GM21825 (cell line): ENCODE data around the gene MGLL.

ENCODE experiments used
- ATAC-seq: cut with Tn5 transposase; IDR thresholded peaks from one replicate; pipeline ENCODE4 v1.9.1; 2021; ENCODE audit warnings: mild to moderate bottlenecking, moderate library complexity; ENCODE audit not compliant: unreplicated experiment

Gene MGLL

DNA sequence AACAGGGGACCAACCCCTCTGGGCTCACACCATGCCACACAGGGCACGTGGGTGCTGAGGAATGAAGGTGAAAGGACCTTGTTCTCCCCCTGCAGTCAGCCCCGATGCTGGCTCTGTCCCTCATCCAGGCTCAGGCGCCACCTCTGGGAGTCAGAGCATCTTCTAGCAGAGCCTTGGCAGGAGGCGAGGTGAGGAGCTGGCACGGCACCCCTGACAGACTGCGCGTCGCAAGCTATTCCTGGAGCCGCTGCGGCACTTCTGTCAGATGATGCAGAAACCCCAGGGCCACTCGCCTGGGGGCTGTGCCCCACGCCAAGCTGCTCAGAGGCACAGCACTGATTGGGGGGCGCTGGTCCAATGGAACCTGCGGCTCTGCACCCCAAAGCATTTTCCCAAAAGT lies 62.0 kb downstream of the MGLL start:
- no peak for ATAC-seq

DNA sequence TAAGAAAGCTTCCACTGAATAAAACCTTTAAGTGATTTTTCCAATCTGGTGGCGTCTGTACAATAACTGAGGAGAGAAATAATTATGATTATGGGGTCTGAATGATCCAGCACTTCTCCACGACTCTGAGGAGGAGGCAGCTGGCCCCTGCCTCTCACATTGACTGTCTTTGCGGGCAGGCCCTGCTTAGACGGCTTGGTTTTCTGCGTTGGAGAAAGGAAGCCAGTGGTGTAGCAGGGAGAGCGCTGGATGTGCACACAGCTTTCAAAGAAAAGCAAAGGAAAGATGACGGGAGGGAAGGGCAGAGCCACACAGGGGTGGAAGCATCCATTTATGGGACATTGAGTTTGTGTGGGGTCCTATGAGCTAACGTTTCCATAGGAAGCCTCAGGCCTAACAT lies 62.5 kb downstream of the MGLL start:
- ATAC-seq = no peak

DNA sequence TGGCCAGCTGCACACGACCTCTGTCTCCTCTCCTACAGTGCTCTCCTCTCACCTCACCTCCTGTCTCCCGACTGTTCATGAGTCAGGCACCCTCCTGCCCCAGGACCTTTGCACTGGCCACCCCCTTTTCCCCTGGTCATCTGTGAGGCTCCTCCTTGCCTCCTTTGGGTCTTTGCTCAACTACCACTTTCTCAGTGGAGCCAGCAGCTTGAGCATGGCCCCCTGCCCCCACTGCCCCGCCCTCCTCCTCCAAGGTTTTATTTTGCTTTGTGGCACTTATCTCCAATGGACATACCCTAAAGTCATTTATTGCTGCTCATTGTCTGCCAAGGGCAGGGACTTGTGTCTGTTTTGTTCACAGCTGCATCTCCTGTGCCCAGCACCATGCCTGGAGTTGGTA lies 64.3 kb downstream of the MGLL start:
- ATAC-seq = no peak

DNA sequence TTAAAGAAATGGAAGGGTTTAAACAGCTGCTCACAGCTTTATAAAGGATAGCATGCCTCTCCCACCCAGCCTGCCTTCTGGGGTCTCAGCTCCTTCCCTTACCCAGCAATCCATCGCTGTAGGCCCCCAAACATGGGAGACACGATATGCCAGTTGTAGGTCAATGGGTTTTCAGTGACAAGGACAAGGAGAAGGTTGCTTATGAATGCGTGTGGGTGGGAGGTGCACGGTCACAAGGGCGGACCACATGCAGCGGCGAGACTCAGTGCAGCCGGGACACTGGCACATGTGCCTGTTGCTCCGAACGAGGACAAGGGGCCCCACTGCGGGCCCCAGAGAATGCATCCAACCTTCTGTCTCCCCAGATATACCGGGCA lies 67.0 kb downstream of the MGLL start:
- ATAC-seq = no peak

DNA sequence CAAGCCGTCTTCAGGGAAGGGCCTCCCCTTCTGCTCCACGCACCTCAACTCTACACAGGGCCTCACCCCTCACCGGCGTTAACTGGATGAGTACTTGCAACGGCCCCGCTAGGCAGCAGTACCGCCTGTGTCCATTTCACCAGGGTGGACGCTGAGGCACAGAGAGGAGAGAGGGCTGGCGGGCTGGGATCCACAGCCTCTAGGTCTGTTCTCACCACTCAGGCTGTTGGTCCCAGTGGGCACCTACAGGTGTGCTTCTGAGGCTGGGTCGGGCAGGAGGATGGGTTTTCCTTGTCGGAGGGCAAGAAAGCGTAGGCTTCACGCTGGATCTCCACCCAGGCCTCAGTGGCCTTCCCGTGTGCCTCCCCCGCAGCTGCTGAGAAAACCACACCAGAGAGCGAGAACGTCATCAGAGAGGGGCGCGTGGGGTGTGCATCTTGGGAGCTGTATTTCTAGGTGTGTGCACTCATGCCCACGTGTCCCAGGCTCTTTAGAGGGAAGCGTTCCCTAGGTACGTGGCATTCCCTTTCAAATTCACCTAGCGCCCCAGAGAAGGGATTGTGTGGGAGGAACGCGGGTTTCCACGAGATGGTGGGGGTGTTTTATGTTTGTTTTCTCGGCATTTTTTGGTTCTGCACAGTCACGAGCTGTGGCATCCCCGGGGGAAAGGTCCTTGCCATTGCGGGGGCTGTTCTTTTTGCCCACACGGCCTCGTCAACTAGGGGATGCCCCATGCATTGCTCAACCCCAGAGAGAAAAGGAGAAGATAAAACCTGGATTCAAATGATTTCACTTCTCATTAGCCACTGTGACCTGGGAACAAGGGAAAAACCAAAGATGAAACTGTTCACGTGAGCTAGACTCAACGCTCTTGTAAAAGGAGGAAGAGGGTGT lies 67.7 kb downstream of the MGLL start:
- ATAC-seq = peak; percentile 17

DNA sequence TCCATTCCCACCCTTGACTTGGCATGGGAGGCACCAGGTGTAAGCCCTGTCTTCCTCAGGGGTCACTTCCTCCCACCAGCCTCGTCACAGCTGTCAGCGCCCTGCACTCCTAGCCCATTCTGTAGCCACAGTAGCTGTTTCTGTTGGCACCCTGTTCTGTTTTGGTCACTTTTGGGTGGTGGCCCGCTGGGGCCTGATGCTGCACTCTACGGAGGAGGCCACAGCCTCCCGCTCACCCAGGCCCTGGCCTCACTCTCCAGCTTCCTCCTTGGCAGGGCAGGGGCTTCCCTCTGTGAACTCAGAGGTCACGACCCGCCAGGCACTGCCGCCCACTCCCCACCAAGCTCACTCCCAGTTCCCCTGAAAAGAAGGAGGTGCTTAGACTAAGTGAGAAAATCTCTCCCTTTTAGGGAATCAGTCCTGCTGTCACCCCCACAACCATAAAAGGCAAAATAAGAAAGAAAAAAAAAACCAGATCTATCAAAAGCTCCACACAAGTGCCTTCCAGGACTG lies 68.4 kb downstream of the MGLL start:
- peak; percentile 17 for ATAC-seq

DNA sequence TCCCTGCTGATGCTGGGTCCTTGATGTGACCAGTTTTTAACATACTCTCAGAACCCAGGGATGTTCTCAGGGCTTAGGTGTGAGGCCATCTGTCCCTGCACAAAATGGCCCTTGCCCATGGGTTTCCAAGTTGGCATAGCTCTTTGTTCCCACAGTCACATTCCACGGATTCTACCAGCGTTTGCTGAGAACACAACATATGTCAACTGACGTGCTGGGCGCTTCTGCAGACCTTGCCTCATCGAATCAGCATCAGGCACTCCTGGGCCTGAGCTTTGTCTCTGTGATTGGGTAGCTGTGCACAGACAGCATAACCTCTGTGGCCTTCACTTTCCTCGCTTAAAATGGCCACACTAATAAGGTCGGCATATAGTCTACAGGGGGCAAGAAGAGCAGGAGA lies 69.0 kb downstream of the MGLL start:
- no peak for ATAC-seq

DNA sequence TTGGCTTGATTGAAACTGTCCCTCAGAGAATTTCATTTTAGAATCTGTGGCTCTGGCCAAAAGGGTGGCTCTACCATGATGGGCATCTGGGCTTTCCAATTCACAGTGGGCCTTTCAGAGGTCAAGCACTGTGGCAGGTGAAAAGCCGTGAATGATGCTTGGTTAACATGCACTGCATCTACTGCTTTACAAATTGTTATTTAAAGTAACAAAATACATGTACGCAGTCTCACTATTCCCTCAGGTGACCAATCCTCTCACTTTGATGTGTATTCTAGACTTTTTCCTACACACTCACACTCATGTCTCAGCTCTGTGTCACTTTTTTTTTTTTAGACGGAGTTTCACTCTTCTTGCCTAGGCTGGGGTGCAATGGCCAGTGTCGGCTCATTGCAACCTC lies 70.5 kb downstream of the MGLL start:
- ATAC-seq = no peak

DNA sequence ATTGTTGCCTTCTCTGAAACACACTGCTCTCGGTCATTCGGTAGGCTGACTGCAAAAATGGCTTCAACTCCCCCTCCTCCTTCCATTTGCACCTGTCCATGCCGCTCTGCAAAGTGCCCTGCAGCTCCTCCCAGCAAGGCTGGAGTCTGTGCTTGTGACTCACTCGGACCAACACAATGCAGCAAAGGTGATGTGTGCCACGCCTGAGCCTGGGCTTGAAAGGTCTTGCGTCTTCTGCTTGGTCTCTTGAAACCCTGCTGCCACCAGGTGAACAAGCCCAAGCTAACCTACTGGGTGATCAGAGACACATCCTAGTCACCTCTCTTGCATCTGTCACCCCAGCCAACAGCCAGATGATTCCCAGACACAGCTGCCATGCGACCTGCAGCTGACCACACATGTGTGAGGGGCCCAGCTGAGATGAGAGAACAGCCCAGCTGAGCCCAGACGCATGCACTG lies 71.1 kb downstream of the MGLL start:
- ATAC-seq = no peak

DNA sequence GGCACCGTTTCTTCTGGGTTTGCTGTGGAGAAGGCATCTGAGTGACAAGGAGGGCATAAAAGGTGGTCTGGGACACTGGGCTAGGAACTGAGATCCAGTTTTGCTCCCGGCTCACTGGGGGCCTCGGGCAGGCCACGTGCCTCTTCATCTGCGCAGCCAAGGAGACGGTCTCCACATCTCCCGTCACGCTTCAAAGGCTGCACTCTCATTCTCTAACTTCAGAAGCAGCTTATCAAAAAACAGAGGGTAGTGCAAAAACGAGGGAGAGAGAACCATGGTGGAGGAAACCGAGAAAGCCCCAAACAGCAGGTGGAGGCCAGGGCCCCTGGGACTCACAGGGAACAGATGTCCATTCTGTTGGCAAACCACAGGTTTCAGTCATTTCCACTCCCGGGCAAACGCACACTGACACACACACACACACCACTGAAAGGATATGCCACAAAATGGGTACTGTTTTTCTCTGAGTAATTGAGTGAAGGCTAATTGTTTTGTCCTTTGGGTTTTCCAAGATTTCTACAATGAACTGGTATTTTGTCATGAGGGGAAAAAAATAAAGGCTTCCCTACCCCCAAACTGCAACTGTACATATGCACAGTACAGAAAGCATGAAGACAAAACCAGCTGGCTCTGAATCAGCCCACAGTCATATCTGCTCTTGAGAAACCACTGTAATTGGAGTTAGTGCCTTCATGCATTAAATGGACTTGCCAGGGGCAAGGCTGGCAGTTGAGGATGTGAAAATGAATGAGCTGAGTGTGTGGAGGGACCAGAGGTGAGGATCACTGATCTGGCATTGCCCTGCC lies 71.9 kb downstream of the MGLL start:
- peak; percentile 33 for ATAC-seq

DNA sequence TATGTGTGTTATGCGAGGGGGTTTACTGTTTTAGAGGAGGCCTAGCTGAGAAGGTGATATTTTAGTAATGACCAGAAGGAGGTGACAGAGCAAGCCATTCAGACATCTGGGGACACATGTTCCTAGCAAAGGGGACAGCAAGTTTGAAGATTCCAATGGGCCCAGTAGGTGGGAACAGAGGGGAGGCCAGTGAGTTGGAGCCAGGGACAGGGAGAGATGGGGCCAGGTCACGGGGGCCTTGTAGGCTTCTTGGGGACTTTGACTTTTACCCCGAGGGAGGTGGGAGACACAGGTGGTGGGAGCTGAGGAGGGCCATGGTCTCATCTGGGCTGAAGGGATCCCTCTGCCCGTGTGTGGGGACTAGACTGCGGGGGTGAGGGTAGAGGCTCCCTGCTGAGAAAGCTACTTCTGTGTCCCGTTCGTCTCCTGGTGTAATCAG lies 72.5 kb downstream of the MGLL start:
- ATAC-seq = no peak

DNA sequence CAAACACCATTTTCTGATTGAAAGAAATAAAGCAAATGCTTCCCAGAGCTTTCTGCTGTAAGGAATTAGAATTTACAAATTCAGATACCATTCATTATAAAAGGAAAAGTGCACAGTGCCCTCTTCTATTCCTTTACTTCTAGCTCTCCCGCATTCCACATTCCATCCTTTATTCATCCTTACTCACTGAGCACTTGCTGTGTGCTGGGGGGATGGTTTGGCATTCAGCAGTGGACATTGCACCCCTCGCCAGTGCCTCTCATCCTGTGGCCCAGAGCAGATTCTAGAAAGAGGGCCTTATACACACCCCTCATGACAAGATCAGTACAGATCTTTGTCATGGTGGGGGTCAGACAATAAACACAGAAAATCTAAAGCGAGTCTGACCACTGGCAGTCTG lies 73.0 kb downstream of the MGLL start:
- ATAC-seq = no peak

DNA sequence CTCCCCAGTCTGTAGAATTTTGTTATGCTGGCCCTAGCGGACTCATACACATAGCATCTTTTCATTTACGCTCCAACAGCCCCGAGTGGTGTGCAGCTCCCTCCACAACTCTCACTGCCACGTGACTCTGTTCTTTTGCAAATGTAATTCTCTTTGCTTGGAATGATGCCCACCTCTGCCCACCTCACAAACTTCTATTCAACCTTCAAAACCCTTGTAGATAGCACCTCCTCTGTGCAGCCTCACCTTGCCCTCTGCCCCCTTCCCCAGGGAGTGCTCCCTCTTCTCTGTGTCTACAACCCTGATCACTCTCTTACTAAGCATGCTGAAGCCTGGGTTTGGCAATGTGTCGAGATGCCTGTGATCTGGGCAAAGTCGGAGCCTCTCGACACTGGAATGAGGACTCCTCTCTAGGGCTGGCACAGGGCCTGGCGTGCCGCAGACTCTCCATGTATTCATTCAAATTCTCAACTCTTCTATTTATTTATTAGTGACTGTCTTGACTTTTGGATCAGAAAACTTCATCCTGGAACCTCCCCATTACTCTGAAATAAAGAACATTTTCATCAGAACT lies 73.5 kb downstream of the MGLL start:
- ATAC-seq = no peak

DNA sequence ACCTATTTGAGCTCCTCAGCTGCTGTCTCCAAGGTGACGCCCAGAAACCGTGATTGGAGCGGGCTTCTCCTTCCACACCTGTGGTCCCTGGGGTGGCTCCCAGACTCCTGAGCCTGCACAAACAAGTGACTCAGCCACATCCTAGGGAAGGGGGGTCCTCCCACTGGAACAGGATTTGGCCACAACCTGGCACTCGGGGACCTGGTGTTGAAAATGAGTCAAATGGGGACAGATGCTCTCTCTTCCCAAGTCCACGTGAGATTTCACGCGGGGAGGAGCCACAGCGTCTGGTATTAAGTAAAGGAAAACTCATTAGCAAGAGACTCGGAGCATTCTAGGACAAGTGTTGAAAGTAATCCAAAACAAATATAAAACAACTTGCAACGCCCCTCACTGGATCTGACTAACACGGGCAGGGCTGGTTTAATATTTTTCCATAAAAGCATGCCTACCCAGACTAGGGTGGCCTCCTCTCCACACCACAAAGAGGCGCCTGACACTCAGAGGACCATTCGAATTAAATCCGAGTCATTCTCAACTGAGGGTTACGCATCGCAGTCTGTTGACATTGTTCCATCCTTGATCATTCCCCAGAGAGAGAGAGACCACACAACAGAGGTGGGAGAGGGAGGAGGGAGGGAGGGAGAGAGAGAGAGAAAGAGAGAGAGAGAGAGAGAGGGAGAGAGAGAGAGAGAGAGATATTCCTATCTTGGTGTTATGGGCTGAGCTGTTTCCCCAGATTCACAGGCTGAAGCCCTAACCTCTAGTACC lies 74.4 kb downstream of the MGLL start:
- ATAC-seq = no peak

DNA sequence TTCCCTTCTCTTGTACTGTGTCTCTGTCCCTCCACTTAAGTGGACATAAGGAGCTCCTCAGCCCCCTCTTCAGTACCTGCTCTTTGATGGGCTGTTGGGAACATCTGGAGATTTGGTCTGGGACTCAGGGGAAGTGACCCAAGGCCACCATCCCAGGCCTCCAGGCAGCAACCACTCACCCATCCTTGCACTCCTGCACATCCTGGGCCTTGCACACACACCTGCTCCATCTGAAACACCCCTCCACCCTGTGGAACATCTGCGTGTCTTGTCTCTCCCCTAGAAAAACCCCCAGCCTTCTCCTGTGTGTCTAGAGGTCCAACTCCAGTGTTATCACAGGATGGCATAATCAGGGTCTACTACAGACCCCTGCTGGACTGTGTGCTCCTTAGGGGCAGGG lies 75.2 kb downstream of the MGLL start:
- ATAC-seq = no peak

DNA sequence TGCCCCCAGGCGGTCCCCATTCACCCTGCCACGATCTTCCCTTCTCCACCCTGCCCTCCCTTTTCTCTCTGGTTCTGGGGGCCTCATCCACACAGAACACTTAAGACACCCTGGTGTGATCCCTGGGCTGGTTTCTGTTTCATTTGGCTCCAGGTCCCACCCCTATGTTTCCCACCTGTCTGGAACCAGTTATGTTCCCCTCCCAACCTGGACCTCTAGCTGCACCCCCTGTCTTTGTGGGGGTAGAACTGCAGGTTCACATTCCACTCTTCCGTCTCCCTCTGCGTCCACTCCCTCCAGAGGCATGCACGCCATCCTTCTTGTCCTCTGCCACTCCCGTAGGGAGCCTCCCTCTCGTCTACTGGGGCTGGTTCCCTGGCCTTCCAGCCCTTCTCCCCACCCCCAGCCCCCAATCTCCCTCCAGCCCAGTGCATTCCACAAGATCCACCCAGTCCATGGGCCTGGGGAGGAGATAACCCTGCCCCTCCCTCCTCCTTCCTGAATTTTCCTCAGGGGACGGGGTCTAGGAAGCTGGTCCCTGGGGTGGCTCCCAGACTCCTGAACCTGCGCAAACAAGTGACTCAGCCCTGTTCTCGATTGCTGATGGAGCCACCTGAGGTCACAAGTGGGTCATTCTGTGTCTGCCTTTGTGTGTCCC lies 75.8 kb downstream of the MGLL start:
- ATAC-seq = no peak

DNA sequence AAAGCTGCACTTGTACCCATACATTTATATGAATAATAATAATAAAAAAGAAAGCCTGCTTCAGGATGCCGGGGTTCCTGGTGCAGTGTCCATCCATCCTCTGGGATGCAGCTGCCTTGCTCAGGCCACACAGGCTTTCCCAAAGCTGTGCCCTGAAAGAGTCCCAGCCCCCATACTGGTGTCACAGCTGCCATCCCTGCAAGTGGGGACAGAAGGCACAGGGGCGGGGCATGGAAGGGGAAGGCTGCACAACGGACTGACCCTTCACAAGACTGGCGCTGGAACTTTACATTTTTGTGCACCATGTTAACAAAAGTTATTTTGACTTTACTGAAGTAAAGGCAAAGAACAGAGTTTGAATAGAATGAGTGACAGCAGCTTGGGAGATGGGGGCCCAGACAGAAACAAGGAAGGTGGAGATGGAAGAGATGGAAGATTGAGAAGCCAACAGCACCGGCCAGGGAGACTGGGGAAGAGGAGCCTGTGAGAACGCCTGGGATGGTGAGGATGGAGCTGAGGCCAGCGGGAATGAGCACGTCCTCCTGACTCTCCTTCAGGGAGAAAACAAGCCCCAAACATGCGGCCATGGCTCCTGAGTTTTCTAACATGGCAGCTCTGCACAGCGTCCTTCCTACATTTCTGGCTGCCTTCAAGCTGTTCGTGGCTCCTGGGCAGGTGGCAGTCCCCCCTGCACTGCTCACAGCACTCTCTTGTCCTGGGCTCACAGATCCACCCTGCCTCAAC lies 76.5 kb downstream of the MGLL start:
- ATAC-seq = no peak

DNA sequence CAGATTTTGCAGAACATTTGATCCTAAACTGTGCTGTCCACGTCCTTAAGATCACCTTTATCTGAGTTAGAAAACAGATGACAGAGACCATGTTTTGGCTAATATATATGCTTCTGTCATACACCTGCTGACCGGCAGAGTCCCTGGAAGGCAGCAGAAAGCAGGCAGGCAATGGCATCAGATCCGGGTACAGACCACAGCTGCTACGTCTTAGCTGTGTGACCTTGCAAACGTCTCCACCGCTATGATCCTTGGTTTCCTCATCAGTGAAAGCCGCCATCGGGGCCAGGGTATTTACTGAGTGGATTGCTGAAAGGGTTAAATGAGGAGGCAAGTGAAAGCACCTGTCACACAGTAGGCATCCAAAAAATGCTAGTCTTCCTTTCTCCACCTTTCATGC lies 77.4 kb downstream of the MGLL start:
- no peak for ATAC-seq

DNA sequence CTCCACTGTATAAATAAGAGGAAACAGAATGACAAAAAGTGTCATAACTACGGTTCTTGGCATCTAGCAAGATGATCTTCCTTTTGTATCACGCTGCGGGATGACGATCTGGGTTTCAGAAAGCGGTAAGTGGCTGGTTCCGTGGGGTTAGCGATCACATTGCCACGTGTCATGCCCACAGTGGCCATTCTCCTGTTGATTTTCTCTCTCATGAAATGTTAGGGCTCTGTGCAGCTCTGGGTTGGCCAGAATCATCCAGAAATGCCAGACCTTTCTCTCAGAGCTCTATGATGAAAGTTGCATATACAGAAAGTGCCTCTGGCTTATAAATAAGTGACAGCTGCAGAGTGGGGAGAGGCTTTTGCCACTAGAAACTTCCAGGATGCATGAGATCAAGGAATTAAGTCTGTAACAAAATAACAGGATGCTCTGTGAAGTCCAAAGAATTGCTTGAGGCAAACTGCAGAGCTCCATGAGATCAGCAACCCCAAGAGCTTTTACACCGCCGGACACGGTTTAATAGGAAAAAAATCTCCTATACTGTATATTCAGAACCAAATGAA lies 78.0 kb downstream of the MGLL start:
- no peak for ATAC-seq
